HG03064 (cell line): Measurements from ENCODE around the gene DYNC1LI1.
"Not testable (repeated sequence)": the region's sequence is repeated elsewhere in the genome, so short reads cannot be mapped to it uniquely, and the experiment has no call there.

Source experiments
- ATAC-seq: cut with Tn5 transposase; IDR thresholded peaks from one replicate; pipeline ENCODE4 v1.9.1; 2021; ENCODE audit warnings: low read depth; ENCODE audit not compliant: unreplicated experiment

Gene DYNC1LI1

DNA sequence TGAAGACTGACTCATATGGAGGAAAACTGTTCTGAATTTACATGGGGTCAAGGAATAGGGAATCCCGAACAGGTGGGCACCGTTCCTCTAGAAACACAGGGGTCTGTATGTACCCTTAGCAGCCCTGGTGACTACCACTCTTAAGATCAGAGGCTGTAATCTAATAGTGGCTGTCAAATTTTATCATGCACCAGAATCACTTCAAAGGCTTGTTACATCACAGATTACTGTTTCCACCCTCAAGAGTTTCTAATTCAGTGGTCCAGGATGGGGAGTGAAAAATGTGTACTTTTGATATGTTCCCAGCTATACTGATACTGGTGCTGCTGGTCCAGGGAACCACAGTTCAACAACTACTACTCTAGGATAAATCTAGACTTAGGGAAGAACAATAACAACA, 27.9 kb downstream of the DYNC1LI1 start:
- ATAC-seq = no peak

DNA sequence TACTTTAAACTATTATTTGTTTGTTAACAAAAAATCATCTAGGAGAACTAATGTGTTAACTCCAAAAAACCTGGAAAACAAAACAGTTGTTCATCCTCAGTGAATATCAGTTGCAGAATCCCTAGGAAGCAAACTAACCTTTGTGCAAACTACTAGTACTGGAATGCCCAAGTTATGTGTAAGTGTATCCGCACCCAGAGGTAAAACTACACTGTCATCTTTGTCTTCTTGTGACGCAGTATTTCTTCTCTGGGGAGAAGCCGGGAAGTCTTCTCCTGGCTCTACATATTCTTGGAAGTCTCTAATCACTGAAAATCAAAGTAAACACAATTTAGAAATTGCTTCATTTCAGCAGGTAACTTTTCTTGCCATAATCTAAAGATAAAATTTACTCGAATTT, 29.8 kb downstream of the DYNC1LI1 start:
- no peak for ATAC-seq

DNA sequence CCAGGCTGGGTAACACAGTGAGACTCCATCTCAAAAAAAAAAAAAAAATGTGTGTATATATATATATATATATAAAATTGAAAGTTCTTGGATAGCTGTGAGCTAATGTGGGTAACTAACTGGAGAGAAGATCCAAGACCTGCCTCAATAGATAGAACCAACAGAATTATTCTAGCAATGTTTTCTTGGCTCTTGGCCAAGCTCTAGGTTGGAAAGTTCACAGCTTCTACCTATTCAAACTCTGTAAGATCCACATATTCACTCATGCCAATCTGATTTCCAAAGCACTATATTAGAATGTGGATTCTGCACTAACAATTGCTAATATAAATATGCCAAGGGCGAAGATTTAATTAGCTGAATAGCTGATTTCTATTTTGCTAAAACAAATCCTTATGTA, 38.2 kb downstream of the DYNC1LI1 start:
- ATAC-seq = no peak

DNA sequence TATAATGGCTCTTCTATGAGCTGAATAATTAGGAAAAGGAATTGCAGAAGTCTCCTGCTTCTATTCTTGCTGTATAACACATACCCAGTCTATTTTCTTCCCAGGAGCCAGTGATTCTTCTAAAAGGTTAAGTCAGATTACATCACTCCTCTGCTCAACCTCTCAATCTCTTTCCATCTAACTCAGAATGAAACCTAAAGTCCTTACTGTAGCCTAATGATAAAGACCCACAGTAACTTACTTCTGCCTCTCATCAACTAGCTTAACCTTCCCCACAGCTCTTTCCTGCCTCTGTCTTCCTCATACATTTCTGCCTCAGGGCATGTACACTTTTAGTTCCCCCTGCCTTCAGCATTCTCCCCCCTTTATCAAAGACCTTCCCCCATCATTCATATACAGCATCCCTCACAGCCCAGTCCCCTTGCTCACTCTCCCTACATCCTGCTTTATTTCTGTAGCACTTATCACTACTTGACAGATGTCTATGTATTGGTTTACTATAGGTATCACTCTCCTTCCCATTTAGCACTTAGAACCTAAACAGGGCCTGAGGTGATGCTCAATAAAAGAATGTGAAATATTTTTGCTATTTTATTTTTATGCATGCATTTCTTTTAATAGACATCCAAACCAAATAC, 39.5 kb downstream of the DYNC1LI1 start:
- no peak for ATAC-seq

DNA sequence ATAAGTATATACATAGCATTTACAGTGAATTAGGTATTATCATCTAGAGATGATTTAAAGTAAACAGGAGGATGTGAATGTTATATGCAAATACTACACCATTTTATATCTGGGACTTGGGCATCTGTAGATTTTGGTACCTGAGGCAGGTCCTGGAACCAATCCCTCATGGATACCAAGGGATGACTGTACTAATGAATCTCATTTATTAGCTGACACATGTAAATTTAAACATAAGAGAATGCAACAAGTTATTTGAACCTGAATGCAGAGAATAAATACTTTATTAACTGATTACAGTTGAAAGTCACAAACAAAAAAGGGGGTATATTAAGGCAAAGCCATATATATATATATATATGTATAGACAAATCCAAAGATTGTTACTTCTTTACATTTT, 44.9 kb downstream of the DYNC1LI1 start:
- ATAC-seq = no peak

DNA sequence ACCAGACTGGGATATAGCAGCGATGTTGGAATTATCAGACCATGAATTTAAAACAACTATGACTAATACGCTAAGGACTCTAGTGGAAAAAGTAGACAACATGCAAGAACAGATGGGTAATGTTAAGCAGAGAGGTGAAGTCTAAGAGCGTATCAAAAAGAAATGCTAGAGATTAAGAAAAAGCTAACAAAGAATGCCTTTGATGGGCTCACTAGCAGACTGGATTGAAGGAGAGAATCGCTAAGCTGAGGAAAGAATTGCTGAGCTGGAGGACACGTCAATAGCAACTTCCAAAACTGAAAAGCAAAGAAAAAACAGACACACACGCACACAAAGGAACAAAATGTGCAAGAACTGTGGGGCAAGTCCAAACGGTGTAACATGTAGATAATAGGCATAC, 48.0 kb downstream of the DYNC1LI1 start:
- no peak for ATAC-seq

GRCh38 chr3:32518921-32519320, 51.7 kb downstream of the DYNC1LI1 start:
- ATAC-seq = not testable (repeated sequence)

DNA sequence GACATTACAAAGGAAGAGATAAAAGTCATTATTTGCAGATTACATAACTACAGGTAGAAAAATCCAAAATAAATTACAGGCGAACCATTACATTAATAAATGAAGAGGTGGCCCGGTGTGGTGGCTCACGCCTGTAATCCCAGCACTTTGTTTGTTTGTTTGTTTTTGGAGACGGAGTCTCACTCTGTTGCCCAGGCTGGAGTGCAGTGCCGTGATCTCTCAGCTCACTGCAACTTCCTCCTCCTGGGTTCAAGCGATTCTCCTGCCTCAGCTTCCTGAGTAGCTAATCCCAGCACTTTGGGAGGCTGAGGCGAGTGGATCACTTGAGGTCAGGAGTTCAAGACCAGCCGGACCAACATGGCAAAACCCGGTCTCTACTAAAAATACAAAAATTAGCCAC, 53.9 kb downstream of the DYNC1LI1 start:
- ATAC-seq = not testable (repeated sequence)

DNA sequence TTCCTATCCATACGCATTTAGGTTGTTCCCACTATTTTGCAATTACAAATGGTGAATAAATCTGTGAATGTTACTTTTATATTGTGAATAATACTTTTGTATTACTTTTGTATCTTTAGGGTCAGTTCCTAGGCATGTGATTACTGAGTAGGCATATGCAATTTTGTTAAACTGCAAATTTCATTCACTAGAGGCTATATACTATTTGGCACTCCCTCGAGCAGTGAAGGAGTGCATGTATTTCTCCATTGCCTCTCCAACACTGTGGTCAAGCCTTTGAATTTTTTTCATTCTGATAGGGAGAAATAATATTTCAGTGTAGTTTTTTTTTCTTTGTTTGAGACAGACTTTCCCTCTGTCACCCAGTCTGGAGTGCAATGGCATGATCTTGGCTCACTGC, 59.7 kb downstream of the DYNC1LI1 start:
- ATAC-seq = no peak

- no peak for ATAC-seq
These were observed 60.5 kb downstream of the DYNC1LI1 start for GRCh38 chr3:32510075-32510724.

DNA sequence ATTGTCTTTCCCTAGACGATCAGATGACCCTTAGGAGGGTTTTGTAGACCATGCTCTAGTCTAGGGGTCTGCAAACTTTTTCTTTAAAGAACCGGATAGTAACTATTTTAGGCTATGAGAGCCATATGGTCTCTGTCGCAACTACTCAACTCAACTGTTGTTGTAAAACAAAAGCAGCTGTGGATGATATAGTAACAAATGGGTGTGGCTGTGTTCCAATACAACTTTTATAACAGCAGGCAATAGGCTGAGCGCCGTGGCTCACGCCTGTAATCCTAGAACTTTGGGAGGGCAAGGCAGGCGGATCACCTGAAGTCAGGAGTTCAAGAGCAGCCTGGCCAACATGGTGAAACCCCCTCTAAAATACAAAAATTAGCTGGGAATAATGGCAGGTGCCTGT, 61.9 kb downstream of the DYNC1LI1 start:
- no peak for ATAC-seq

DNA sequence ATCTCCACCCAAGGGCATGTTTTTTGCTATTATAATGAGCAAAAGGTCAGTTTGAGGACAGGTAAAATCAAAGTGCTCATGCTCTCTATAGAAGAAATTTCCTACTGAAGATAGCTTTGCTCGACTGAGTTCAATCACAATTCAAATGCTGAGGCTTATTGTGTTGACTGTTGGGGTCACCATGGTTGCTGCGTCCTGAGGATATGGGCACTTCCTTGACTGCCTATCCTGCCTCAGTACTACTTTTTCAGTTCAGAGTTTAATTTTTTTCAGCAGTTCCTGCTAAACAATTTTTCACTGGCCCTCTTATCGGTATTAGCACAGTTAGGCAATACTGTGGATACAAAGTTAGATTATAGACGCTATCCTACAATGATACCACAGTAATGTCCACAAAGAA, 64.2 kb downstream of the DYNC1LI1 start:
- ATAC-seq = no peak

DNA sequence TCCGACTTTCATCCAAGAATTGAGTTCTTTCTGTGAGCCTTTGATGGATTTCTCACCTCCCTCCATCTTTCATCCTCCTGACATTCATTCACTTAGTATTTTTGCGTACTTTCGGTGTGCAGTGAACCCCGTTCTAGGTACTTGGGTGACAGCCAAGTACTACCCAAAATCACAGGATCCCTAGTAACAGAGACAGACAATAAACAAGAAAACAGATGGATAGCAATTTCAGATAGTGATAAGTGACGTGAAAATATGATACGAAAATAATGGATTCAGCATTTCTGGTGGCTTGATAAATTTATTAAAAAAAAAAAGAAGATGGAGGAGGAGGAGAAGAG, 67.7 kb downstream of the DYNC1LI1 start:
- ATAC-seq = peak; percentile 12

- ATAC-seq = peak; percentile 81
These were observed 68.3 kb downstream of the DYNC1LI1 start, which contains the start of gene CMTM6 for GRCh38 chr3:32502118-32502945. TSS of gene CMTM6 (minus strand) at chr3:32502852. CDS start at chr3:32502745, 107 bp downstream.

DNA sequence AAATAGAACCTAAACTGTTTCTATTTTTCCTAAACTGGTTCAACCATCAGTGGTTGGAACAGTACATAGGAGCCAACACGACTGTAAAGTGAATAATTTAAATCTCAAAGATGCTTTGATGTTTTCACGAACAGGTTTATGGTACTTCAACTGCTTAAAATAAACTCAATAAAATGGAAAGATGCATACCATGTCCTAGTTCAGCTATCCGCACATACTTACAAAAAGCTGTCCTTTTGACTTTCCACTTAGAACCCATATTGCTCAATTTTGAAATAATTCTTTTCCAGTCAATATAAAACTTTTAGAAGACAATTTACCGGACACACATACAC, 68.9 kb downstream of the DYNC1LI1 start:
- peak; percentile 6 for ATAC-seq

DNA sequence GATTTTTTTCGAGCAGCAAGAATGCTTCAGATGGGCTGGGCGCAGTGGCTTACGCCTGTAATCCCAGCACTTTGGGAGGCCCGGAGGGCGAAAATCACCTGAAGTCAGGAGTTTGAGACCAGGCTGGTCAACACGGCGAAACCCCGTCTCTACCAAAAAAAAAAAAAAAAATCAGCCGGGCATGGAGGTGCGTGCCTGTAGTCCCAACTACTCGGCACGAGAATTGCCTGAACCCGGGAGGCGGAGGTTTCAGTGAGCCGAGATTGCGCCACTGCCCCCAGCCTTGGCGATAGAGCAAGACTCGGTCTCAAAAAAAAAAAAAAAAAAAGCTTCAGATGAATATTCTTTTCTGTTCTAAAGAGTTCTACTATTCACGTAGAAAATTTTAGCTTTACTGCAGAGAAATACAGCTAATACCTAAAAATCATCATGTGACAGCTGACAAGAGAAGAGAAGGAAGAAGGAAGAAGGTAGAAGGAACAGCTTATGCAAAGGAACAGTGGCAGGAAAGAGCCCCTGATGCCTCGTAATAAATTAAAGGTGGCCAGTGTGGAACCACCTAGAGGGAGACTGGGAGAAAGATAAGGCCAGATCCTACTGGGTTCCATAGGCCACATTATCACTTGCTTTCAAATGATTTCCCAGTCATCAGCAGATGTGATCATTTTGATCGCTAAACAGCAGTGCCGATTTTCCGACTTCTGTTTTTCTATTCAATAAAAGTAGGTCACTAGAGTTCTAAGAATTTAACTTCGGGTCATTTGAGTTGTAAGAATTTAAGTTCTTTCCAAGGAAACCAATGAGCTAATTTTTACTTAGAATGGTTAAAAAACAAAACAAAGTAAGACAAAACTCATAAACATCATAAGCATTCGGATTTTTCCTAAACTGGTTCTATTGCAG, 69.5 kb downstream of the DYNC1LI1 start:
- ATAC-seq = no peak

- no peak for ATAC-seq
These were observed 70.4 kb downstream of the DYNC1LI1 start for GRCh38 chr3:32500231-32500630.

GRCh38 chr3:32499585-32499984, 71.1 kb downstream of the DYNC1LI1 start:
- no peak for ATAC-seq

- no peak for ATAC-seq
These were observed 71.7 kb downstream of the DYNC1LI1 start for GRCh38 chr3:32498992-32499391.

DNA sequence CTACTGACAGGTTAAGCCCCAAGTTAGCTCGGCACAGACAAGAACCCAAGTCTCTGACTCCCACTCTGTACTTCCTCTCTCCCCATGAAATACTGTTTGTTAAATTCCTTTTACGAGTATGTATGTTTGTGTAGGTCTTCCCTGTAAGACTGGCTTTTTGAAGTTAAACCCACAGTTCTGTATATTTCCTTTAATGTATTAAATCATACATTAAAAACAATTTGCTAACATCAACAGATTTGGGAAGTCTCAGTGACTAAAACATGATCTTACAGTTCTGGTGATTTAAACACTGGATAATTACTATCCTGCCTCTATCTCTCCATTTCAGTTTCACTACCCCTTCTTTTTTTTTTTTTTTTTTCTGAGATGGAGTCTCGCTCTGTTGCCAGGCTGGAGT, 72.4 kb downstream of the DYNC1LI1 start:
- no peak for ATAC-seq

GRCh38 chr3:32495609-32496008, 75.0 kb downstream of the DYNC1LI1 start:
- no peak for ATAC-seq
